K562 (cell line): ENCODE measurements around the gene CTNNA3. TPM values are rescaled to one million over a fixed set of nuclear protein-coding genes. Genes with fewer than 3 reads are reported as not detected.

Experiments
- ATAC-seq: fragments of 200-7000 bp; cut with Tn5 transposase; 3 replicates; pipeline ENCODE4 v1.9.1; 2020; ENCODE audit warnings: moderate library complexity
- BruUV-seq: library from RNA; stranded (reverse); fragments of 400-500 nt; replicated peaks from 2 replicates; lab custom pipeline; 2021; lab: Mats Ljungman, UMichigan
- CTCF ChIA-PET: fragments of 300-600 bp; formaldehyde crosslinking; extraction: SDS; loops from one replicate; lab custom pipeline; 2021; ENCODE audit warnings: low intra/inter-chr PET ratio; lab: Yijun Ruan, JAX
- POLR2A ChIA-PET: fragments of 300-600, 350-650 bp; sonication (Branson Sonifier 250); formaldehyde crosslinking; extraction: SDS; loops from one replicate; lab custom pipeline; 2021; ENCODE audit warnings: antibody characterized with exemption, inconsistent platforms; lab: Yijun Ruan, JAX
- DNase-seq, 4 experiments: peaks; one replicate each; pipeline versions ENCODE4 v3.0.0 to v3.0.0-alpha.2; 2011 to 2018; ENCODE audit warnings: low spot score in 3 of 4, mixed read lengths in 3 of 4; ENCODE audit errors: extremely low read depth in 1 of 4
- FAIRE-seq: peaks from 2 replicates; lab custom pipeline; 2011; peaks lifted over from hg19 to GRCh38; lab: Jason Lieb, UNC
- H2AFZ ChIP-seq: 2 replicates; pipeline ENCODE4 v1.6.0; 2011; ENCODE audit warnings: low read depth, low read length, control low read depth, inconsistent platforms
- H3K27ac ChIP-seq: fragments of 200-600 bp; 3 replicates; pipeline ENCODE4 v1.8.0; 2011; ENCODE audit warnings: low read depth, mild to moderate bottlenecking, control low read depth, inconsistent platforms, low read length, moderate library complexity, mixed read lengths; ENCODE audit errors: extremely low read depth
- H3K27me3 ChIP-seq, 2 experiments: fragments of 300-600 bp in 1 of 2; 2 replicates in 1 of 2; 3 replicates in 1 of 2; pipeline versions ENCODE4 v1.6.0 to v1.8.0; 2011; ENCODE audit warnings: inconsistent platforms in 2 of 2, low read length in 2 of 2, mild to moderate bottlenecking in 1 of 2, mixed read lengths in 1 of 2, moderate library complexity in 1 of 2; ENCODE audit not compliant: control insufficient read depth in 2 of 2, insufficient read depth in 2 of 2
- H3K36me3 ChIP-seq: fragments of 300-600 bp; 3 replicates; pipeline ENCODE4 v1.8.0; 2011; ENCODE audit warnings: mild to moderate bottlenecking, low read length, inconsistent platforms; ENCODE audit not compliant: control insufficient read depth, insufficient read depth
- H3K4me1 ChIP-seq, 2 experiments: fragments of 200-600 bp in 1 of 2; replicated peaks in 1 of 2; 2 replicates in 1 of 2; 3 replicates in 1 of 2; pipeline versions ENCODE4 v1.5.1 to v1.8.0; 2011; ENCODE audit warnings: inconsistent platforms in 2 of 2, low read length in 2 of 2, mild to moderate bottlenecking in 1 of 2, mixed read lengths in 1 of 2, moderate library complexity in 1 of 2; ENCODE audit not compliant: control insufficient read depth in 2 of 2, insufficient read depth in 2 of 2
- H3K4me2 ChIP-seq: 2 replicates; pipeline ENCODE4 v1.6.1; 2011; ENCODE audit warnings: low read length, control low read depth, inconsistent platforms, mixed read lengths; ENCODE audit not compliant: insufficient read depth
- H3K4me3 ChIP-seq: fragments of 200-600 bp; sonication (generic), shearing (Covaris generic); 2 replicates; pipeline ENCODE4 v1.5.1; 2016; ENCODE audit warnings: control low read depth, inconsistent platforms
- H3K79me2 ChIP-seq: fragments of 200-600 bp; 3 replicates; pipeline ENCODE4 v1.8.0; 2011; ENCODE audit warnings: low read length, inconsistent platforms; ENCODE audit not compliant: control insufficient read depth, insufficient read depth
- H3K9ac ChIP-seq, 2 experiments: 2 replicates each; pipeline versions ENCODE4 v1.6.0 to v1.6.1; 2011; ENCODE audit warnings: low read depth in 2 of 2, low read length in 2 of 2, control low read depth in 1 of 2, inconsistent platforms in 1 of 2, mild to moderate bottlenecking in 1 of 2, mixed read lengths in 1 of 2; ENCODE audit not compliant: insufficient read depth in 1 of 2
- H3K9me1 ChIP-seq: one replicate; pipeline ENCODE4 v1.6.0; 2011; ENCODE audit warnings: inconsistent platforms, mild to moderate bottlenecking, low read length, moderate library complexity; ENCODE audit not compliant: control insufficient read depth, insufficient read depth
- H3K9me3 ChIP-seq: replicated peaks from 2 replicates; pipeline ENCODE4 v1.5.1; 2011; ENCODE audit warnings: low read depth, low read length, inconsistent platforms; ENCODE audit not compliant: control insufficient read depth, insufficient read depth
- H4K20me1 ChIP-seq: replicated peaks from 2 replicates; pipeline ENCODE4 v1.6.1; 2011; ENCODE audit warnings: low read length, inconsistent platforms, mixed read lengths; ENCODE audit not compliant: control insufficient read depth, insufficient read depth
- BCL6 ChIP-seq: fragments of 250-450 bp; sonication (Bioruptor Pico); IDR thresholded peaks from 2 replicates; pipeline ENCODE4 v1.4.0; 2020
- CBX8 ChIP-seq: fragments of 200-600 bp; sonication (generic); IDR thresholded peaks from 2 replicates; pipeline ENCODE4 v1.6.1; 2012; ENCODE audit warnings: borderline replicate concordance, mixed run types, low read depth, mild to moderate bottlenecking, moderate library complexity, mixed read lengths, low read length, control low read depth, inconsistent platforms; ENCODE audit not compliant: poor library complexity, severe bottlenecking; ENCODE audit errors: extremely low read depth
- CEBPG ChIP-seq, 3 experiments: fragments of 200-800 bp in 1 of 3; sonication (Bioruptor generic) in 1 of 3; sonication (generic) in 1 of 3; formaldehyde crosslinking in 1 of 3; IDR thresholded peaks in 2 of 3; conservative IDR thresholded peaks in 1 of 3; 2 replicates each; pipeline versions ENCODE4 v1.6.1 to v1.8.0; 2016 to 2022; ENCODE audit warnings: missing compliant biosample characterization in 2 of 3, missing genetic modification characterization in 2 of 3, mild to moderate bottlenecking in 1 of 3, missing genetic modification reagents in 1 of 3
- PRPF4 ChIP-seq: fragments of 200-400 bp; formaldehyde crosslinking; IDR thresholded peaks from one replicate; pipeline ENCODE4 v1.6.1; 2017; ENCODE audit warnings: low read length, low read depth, mild to moderate bottlenecking; ENCODE audit not compliant: insufficient read depth, poor library complexity, severe bottlenecking
- TEAD2 ChIP-seq: fragments of 450-650 bp; IDR thresholded peaks from 2 replicates; pipeline ENCODE4 v1.6.1; 2016; ENCODE audit warnings: missing genetic modification characterization, control low read depth, missing compliant biosample characterization
- WGBS: fragments of 100-300 bp; shearing (Covaris generic); methylation state at CpG from one replicate; pipeline ENCODE4 v1.1.6; 2016; ENCODE audit warnings: low coverage, mixed read lengths; ENCODE audit not compliant: insufficient coverage; ENCODE audit errors: missing lambda C conversion rate; 5-methylcytosine and 5-hydroxymethylcytosine counted together
- in situ Hi-C: fragments of 300-500 bp; cut with MboI; formaldehyde crosslinking; loops from 4 replicates; pipeline ENCODE4 v1.15.0; 2018; ENCODE audit warnings: inconsistent platforms, mixed read lengths
- intact Hi-C: fragments of 100-400 bp; cut with micrococcal nuclease; formaldehyde crosslinking; loops from 2 replicates; pipeline ENCODE4 v1.14.2; 2022
- polyA plus RNA-seq, 8 experiments: library from polyadenylated mRNA; depleted of rRNA in 4 of 8; stranded (reverse) in 5 of 8; unstranded in 3 of 8; fragments of >200 nt; fragmentation: Nextera tagmentation in 2 of 8; fragmentation: Illumina TruSeq in 1 of 8; extraction: Ambion mirVana in 2 of 8; extraction: Trizol in 1 of 8; gene quantifications; 2 replicates each; pipeline versions ENCODE4 v1.2.1 to v1.2.3, GENCODE V29; 2011 to 2014; ENCODE audit warnings: inconsistent platforms in 1 of 8, missing spikeins in 1 of 8
- total RNA-seq, 7 experiments: library from RNA; depleted of rRNA in 6 of 7; stranded (reverse); fragments of >200 nt in 6 of 7; fragmentation: Illumina TruSeq in 2 of 7; extraction: Trizol in 2 of 7; gene quantifications; 2 replicates each; pipeline versions ENCODE4 v1.2.1 to v1.2.3, GENCODE V29; 2011 to 2021; ENCODE audit warnings: low replicate concordance in 1 of 7

Gene CTNNA3
- total and polyA plus RNA-seq, 9 of the 15 experiments (the other 6 are each of a cell fraction or from before 2014, with no cell fraction given) = 0.04 TPM; not detected in 8

GRCh38 chr10:66321723-66322665 is 1374.0 kb downstream of the CTNNA3 start:
- ATAC-seq = no peak
- Histone ChIP-seq H3K9ac (no peak overlapping the region), H3K9me3 (no peaks in the 10 kb centered on the region), H4K20me1 (no peaks in the 10 kb centered on the region), H3K9me1 (no peaks in the 10 kb centered on the region), H2AFZ (no peak overlapping the region), H3K27ac (no peak overlapping the region), H3K27me3 (no peaks in the 10 kb centered on the region), H3K4me2 (no peak overlapping the region), H3K4me3 (no peak overlapping the region), H3K36me3 (no peaks in the 10 kb centered on the region), H3K79me2 (no peaks in the 10 kb centered on the region), H3K4me1 (no peaks in the 10 kb centered on the region)
- no peak for TF ChIP-seq PRPF4
- TF ChIP-seq BCL6 (CRISPR knock-in tag) = no peak
- no peak for TF ChIP-seq TEAD2 (tag)
- no peak for DNase-seq
- whole genome bisulfite sequencing = 2% methylated on average over 7 of the region's 7 CpGs
- FAIRE-seq = no peak
- CTCF ChIA-PET = no interaction called here
- intact Hi-C loops (no loop called here), in situ Hi-C loops (no loop called here)
- no TSS peak for BruUV-seq
- POLR2A ChIA-PET = no interaction called here

- Histone ChIP-seq H3K27ac (no peak overlapping the region), H3K79me2 (no peaks in the 10 kb centered on the region), H4K20me1 (no peaks in the 10 kb centered on the region), H3K4me2 (no peak overlapping the region), H2AFZ (no peak overlapping the region), H3K9me3 (no peaks in the 10 kb centered on the region), H3K4me1 (no peaks in the 10 kb centered on the region), H3K4me3 (no peak overlapping the region), H3K27me3 (no peaks in the 10 kb centered on the region), H3K9ac (no peak overlapping the region), H3K36me3 (no peaks in the 10 kb centered on the region), H3K9me1 (no peaks in the 10 kb centered on the region)
- ATAC-seq (no peak), DNase-seq (no peak), FAIRE-seq (no peak)
- intact Hi-C loops = no loop called here
- in situ Hi-C loops = no loop called here
- CTCF ChIA-PET = no interaction called here
- BruUV-seq = no TSS peak
- no peak for TF ChIP-seq CBX8
- TF ChIP-seq CEBPG (CRISPR knock-in tag; IDR thresholded peaks at IDR 0.05) = no peak
- TF ChIP-seq CEBPG (tag; conservative IDR thresholded peaks at IDR 0.05 in 1 of 2, IDR thresholded peaks at IDR 0.05 in 1 of 2) = no peak
- POLR2A ChIA-PET = no interaction called here
- WGBS = 0% methylated on average over 3 of the region's 3 CpGs
These were observed 1377.2 kb downstream of the CTNNA3 start for GRCh38 chr10:66318761-66319160.
